Skeletal muscle cell (primary cell): ENCODE measurements around the gene DMC1.
"Not testable (repeated sequence)": the region's sequence is repeated elsewhere in the genome, so short reads cannot be mapped to it uniquely, and the experiment has no call there.

Source experiments
- DNase-seq: peaks from one replicate; pipeline ENCODE4 v3.0.0-alpha.2; 2010; ENCODE audit warnings: low read depth
- H3K4me3 ChIP-seq: 2 replicates; pipeline ENCODE4 v1.5.1; 2011; ENCODE audit warnings: low read depth, mild to moderate bottlenecking, control low read depth, low read length, moderate library complexity

DMC1 gene

DNA sequence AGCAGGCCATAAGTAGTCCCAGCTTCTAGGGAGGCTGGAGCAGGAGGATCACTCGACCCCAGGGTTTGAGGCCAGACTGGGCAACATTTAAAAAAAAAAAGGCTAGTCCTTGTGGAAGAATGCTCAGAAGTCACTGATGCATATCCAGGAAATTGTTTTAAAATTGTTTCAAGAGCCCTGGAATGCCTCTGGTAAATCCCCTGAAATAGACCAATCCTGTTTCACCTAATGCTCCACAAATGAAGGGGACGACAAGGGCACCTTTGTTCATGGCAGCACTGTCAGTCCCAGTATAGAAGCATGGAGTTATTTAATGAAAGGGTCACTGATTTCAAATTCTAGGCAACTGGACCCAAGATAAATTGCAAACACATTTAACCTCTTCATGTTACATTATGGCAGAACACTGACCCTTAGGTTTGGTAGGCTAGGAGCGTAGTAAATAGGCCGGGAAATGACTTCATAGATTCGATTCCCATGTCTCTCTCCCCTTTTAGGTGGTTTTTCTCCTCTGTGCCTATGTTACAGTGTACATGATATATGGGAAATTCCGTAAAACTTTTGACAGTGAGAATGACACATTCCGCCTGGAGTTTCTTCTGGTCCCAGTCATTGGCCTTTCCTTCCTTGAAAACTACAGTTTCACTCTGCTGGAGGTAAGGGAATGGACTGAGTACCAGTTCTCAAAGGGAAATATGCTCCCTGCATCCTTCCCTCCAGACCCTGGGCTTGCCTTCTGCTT is 90.7 kb downstream of the DMC1 start:
- DNase-seq: no peak
- H3K4me3 ChIP-seq: no peak overlapping the region

DNA sequence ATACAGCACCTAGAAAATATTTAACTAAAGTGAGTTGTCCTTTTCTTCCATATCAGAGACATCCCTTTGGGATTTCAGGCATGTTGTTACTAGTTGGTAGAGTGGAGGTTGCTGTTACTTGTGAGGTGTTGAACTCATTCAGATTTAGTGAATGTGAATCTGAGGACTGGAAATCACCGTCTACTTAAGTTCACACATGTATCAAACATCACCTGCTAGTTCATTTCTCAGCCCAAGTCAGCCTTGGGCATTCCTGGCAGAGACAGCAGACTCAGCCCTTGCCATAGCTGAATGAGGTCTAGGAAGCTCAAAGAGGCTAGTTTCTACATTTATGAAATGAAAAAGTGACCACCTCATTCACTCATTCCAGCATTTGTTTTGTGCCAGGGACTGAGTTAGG is 92.4 kb downstream of the DMC1 start:
- H3K4me3 ChIP-seq: no peak overlapping the region
- DNase-seq: no peak

DNA sequence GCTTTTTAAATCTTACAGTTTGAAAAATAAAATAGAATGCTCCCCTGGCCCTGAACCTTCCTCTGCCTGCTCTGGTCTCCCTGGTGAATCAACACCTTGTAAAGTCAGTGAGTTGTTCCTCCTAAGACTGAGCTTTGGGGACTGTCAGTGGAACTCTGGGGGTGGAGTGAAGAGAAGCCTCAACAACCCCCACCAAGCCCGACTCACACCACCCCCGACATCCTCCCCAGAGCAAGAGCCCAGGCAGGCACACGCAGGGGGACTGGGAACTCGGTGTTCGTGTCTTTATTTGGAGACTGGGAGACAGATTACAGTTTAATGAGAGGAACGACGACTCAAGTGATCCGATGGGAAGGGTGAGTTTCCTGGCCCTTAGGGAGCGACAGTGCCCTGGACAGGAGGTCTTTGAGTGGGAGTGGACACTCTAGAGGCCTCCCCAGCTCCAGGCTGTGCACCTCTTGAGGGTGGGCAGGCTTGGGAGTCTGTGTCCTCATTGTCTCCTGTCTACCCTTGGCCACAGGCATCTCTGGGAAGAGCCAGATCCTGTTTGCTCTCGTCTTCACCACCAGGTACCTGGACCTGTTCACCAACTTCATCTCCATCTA is 95.9 kb downstream of the DMC1 start:
- no peak overlapping the region for H3K4me3 ChIP-seq
- no peak for DNase-seq

DNA sequence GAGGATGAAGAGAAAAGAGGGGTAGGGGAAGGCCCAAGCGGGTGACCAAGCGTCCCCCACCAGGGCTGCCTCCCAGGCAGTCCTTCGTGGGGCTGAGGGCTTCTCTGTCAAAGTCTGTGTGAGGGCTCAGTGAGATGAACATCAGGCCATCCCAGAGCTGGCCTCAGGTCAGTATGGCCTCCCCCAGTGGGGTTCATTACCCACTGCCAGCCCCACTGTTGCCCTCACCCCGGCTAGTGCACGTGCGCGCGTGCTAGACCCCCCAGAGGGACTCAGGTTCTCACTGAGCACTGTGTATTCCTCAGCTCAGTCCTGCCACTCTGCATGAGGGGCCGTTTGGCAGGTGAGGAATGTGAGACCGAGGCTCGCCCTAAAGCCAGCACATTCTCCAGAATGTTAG is 98.7 kb downstream of the DMC1 start:
- H3K4me3 ChIP-seq: no peak overlapping the region
- no peak for DNase-seq

DNA sequence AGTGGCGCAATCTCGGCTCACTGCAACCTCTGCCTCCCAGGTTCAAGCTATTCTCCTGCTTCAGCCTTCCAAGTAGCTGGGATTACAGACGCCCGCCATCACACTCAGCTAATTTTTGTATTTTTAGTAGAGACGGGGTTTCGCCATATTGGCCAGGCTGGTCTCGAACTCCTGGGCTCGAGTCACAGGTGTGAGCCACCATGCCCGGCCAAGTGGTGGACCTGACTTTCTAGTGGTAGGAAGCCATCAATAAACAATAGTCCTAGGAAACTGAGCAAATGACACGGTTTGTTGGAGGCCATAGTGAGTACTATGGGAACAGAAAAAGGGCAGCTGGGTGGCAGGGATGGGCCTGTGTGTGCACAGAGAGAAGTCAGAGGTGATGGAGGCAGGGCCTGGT is 99.8 kb downstream of the DMC1 start:
- H3K4me3 ChIP-seq, DNase-seq: not testable (repeated sequence)

DNA sequence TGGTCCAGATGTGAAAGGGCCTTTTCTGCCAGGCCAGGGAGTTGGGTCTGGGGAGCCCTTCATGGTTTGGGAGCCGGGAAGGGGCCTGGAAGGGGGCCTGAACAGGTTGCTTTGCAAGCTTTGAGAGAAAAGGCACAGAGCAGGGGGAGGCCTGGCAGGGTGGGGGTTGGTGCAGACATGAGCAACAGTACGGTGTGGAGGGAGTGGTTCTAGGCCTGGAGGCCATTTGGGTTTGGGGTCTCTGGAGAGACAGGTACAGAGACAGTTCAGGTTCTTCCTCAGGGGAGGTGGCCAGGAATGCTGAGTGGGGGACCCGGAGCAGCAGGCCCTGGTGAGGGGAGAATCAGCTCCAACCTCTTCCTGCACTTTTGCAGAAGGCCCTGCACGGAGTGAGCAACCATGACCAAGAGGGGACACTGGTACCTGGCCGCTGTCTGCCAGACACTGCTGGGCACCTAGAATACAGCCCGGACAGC is 100.6 kb downstream of the DMC1 start:
- H3K4me3 ChIP-seq: peak overlapping the region; percentile 96
- DNase-seq: no peak
